B cell (primary cell): ENCODE data around the gene RNF130. TPM values are rescaled to one million over a fixed set of nuclear protein-coding genes. Genes with fewer than 3 reads are reported as not detected.

Source experiments
- ATAC-seq: fragments of 200-7000 bp; cut with Tn5 transposase; one replicate; pipeline ENCODE4 v1.10.0; 2021; ENCODE audit warnings: low read depth, mild to moderate bottlenecking, moderate number of reproducible peaks, moderate library complexity
- CTCF ChIA-PET: fragments of 350-600 bp; sonication (Branson Sonifier 250); formaldehyde crosslinking; loops from one replicate; lab custom pipeline; 2021; ENCODE audit warnings: antibody characterized with exemption, inconsistent platforms; lab: Charles Lee
- POLR2A ChIA-PET: fragments of 350-600 bp; sonication (Branson Sonifier 250); formaldehyde crosslinking; loops from one replicate; lab custom pipeline; 2021; ENCODE audit warnings: antibody characterized with exemption; lab: Charles Lee
- DNase-seq: peaks from one replicate; pipeline ENCODE4 v3.0.0; 2013
- H2AFZ ChIP-seq: 2 replicates; pipeline ENCODE4 v1.6.1; 2012; ENCODE audit warnings: mild to moderate bottlenecking, low read depth, low read length; ENCODE audit not compliant: insufficient read depth, poor library complexity, severe bottlenecking
- H3K27ac ChIP-seq, 2 donors: 1 replicate in 1 of 2; 2 replicates in 1 of 2; pipeline ENCODE4 v1.5.1; 2012 to 2013; ENCODE audit warnings: low read length in 2 of 2, mild to moderate bottlenecking in 2 of 2, moderate library complexity in 1 of 2
- H3K27me3 ChIP-seq, 4 experiments: fragments of 200-600 bp in 1 of 4; sonication (generic) in 1 of 4; replicated peaks in 1 of 4; 1 replicate in 2 of 4; 2 replicates in 2 of 4; pipeline versions ENCODE4 v1.6.1 to v1.7.0; 2013 to 2016; ENCODE audit warnings: low read length in 3 of 4, mild to moderate bottlenecking in 2 of 4, mixed read lengths in 1 of 4, moderate library complexity in 1 of 4; ENCODE audit not compliant: insufficient read depth in 4 of 4, control insufficient read depth in 3 of 4; ENCODE audit errors: control extremely low read depth in 1 of 4
- H3K36me3 ChIP-seq, 2 experiments: replicated peaks in 1 of 2; 1 replicate in 1 of 2; 2 replicates in 1 of 2; pipeline versions ENCODE4 v1.6.1 to v1.7.1; 2013; ENCODE audit warnings: low read length in 1 of 2; ENCODE audit not compliant: insufficient read depth in 2 of 2, control insufficient read depth in 1 of 2; ENCODE audit errors: control extremely low read depth in 1 of 2, extremely low read depth in 1 of 2
- H3K4me1 ChIP-seq, 2 donors: fragments of 200-600 bp in 1 of 2; sonication (generic) in 1 of 2; 1 replicate in 1 of 2; 2 replicates in 1 of 2; pipeline versions ENCODE4 v1.5.1 to v1.6.1; 2013 to 2017; ENCODE audit warnings: low read length in 2 of 2; ENCODE audit not compliant: control insufficient read depth in 2 of 2, insufficient read depth in 2 of 2
- H3K4me2 ChIP-seq: replicated peaks from 2 replicates; pipeline ENCODE3; 2012; ENCODE audit warnings: mild to moderate bottlenecking, low read depth, low read length; ENCODE audit not compliant: poor library complexity, severe bottlenecking
- H3K4me3 ChIP-seq, 5 experiments: fragments of 200-600 bp in 1 of 5; sonication (generic) in 1 of 5; 1 replicate in 3 of 5; 2 replicates in 2 of 5; pipeline versions ENCODE4 v1.5.1 to v1.7.0; 2011 to 2016; ENCODE audit warnings: low read length in 4 of 5, mild to moderate bottlenecking in 4 of 5, low read depth in 2 of 5, control low read depth in 1 of 5, moderate library complexity in 1 of 5; ENCODE audit not compliant: insufficient read depth in 1 of 5; ENCODE audit errors: control extremely low read depth in 1 of 5, extremely low read depth in 1 of 5
- H3K79me2 ChIP-seq: fragments of 200-600 bp; sonication (generic); one replicate; pipeline ENCODE4 v1.6.0; 2016; ENCODE audit warnings: low read length; ENCODE audit not compliant: control insufficient read depth, insufficient read depth
- H3K9ac ChIP-seq: fragments of 200-600 bp; sonication (generic); 2 replicates; pipeline ENCODE4 v1.6.1; 2017; ENCODE audit warnings: mild to moderate bottlenecking, low read length, moderate library complexity
- H3K9me3 ChIP-seq, 3 donors: one replicate each; pipeline versions ENCODE4 v1.6.1 to v1.7.1; 2013; ENCODE audit warnings: low read length in 2 of 3; ENCODE audit not compliant: control insufficient read depth in 2 of 3, insufficient read depth in 1 of 3; ENCODE audit errors: control extremely low read depth in 1 of 3
- H4K20me1 ChIP-seq: 2 replicates; pipeline ENCODE4 v1.6.0; 2012; ENCODE audit warnings: mild to moderate bottlenecking, low read length; ENCODE audit not compliant: insufficient read depth, control insufficient read depth, poor library complexity, severe bottlenecking
- H3K27ac Mint-ChIP-seq: one replicate; pipeline ENCODE4 v1.8.0; 2021; ENCODE audit warnings: mixed read lengths
- H3K27me3 Mint-ChIP-seq: one replicate; pipeline ENCODE4 v1.8.0; 2021; ENCODE audit warnings: mixed read lengths
- H3K4me1 Mint-ChIP-seq: one replicate; pipeline ENCODE4 v1.8.0; 2021; ENCODE audit warnings: mixed read lengths
- H3K4me3 Mint-ChIP-seq: one replicate; pipeline ENCODE4 v1.8.0; 2021; ENCODE audit warnings: mixed read lengths
- H3K9me3 Mint-ChIP-seq: one replicate; pipeline ENCODE4 v1.8.0; 2022; ENCODE audit warnings: mixed read lengths; ENCODE audit not compliant: insufficient read depth
- EZH2 ChIP-seq: IDR thresholded peaks from 2 replicates; pipeline ENCODE4 v1.6.1; 2012; ENCODE audit warnings: borderline replicate concordance, low read depth, mild to moderate bottlenecking, moderate library complexity, low read length; ENCODE audit not compliant: insufficient read depth, poor library complexity, severe bottlenecking
- WGBS: methylation state at CpG from one replicate; pipeline ENCODE4 v1.1.5; 2013; ENCODE audit warnings: missing lambda C conversion rate; ENCODE audit not compliant: insufficient coverage; 5-methylcytosine and 5-hydroxymethylcytosine counted together
- intact Hi-C: fragments of 100-400 bp; cut with micrococcal nuclease; formaldehyde crosslinking; loops from one replicate; pipeline ENCODE4 v1.10.0; 2022
- polyA plus RNA-seq: library from polyadenylated mRNA; depleted of rRNA; stranded (reverse); fragments of >200 nt; gene quantifications from 2 replicates; pipeline ENCODE4 v1.2.3, GENCODE V29; 2012
- total RNA-seq, 2 donors: library from RNA; stranded (reverse); fragments of 120-200 nt in 1 of 2; gene quantifications; 1 replicate in 1 of 2; 2 replicates in 1 of 2; pipeline versions ENCODE4 v1.2.3 to v1.2.4, GENCODE V29; 2013 to 2022
- TF ChIP-seq, protein P1 (sequence below): fragments of 200-600 bp; IDR thresholded peaks from one replicate; pipeline ENCODE4 v1.8.0; 2022; ENCODE audit warnings: antibody characterized with exemption, mild to moderate bottlenecking

RNF130 gene
- total and polyA plus RNA-seq, 2 donors (not counting 1 experiment from before 2014, with no cell fraction given), result 18.1 to 25.8 TPM

DNA sequence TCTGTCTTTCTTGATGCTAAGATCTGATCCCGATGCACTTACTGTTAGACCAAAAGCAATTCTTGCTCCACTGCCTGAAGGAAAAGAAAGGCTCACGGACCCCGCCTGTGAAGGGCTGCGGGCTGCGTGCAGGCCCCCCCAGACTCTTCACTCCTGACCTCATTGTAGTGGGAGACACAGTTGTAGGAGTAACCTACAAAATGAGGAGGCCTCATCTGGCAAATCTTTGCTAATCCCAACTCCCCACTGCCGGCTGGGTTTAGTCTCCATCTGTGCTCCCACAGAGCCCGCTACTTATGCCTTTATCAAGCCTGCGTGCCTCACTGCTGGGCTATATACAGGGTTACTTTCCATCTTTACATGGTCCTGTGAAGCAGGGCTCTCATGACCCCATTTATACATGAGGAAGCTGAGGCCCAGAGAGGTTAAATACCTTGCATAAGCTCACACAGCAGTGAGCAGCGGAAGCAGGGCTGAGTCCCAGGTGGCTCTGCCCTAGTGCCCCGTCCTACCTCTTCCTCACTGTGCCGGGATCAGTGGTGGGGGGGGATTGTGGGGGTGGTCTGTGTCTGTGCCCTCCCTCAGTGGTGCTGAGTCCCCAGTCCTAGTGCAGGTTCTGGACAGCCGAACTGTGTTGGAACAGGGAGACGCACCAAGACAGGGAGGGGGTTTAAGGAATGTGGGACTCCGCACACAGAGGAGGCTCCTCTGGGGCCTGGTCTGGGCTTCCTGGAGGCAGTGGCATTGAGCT lies 43.9 kb upstream of the RNF130 start:
- intact Hi-C loops, result no loop called here

GRCh38 chr5:180114304-180115003 lies 42.9 kb upstream of the RNF130 start:
- ATAC-seq (no peak), DNase-seq (no peak)
- Mint-ChIP-seq H3K9me3 (no peaks in the 10 kb centered on the region), H3K4me3 (no peak overlapping the region), H3K27ac (no peak overlapping the region), H3K4me1 (no peaks in the 10 kb centered on the region), H3K27me3 (no peaks in the 10 kb centered on the region)
- WGBS, result 93% methylated on average over 20 of the region's 23 CpGs
- no peaks in the 10 kb centered on the region for H3K9me3 ChIP-seq
- ChIA-PET POLR2A (no interaction called here), CTCF (no interaction called here)
- H4K20me1 ChIP-seq, result no peaks in the 10 kb centered on the region
- TF ChIP-seq, protein P1, sequence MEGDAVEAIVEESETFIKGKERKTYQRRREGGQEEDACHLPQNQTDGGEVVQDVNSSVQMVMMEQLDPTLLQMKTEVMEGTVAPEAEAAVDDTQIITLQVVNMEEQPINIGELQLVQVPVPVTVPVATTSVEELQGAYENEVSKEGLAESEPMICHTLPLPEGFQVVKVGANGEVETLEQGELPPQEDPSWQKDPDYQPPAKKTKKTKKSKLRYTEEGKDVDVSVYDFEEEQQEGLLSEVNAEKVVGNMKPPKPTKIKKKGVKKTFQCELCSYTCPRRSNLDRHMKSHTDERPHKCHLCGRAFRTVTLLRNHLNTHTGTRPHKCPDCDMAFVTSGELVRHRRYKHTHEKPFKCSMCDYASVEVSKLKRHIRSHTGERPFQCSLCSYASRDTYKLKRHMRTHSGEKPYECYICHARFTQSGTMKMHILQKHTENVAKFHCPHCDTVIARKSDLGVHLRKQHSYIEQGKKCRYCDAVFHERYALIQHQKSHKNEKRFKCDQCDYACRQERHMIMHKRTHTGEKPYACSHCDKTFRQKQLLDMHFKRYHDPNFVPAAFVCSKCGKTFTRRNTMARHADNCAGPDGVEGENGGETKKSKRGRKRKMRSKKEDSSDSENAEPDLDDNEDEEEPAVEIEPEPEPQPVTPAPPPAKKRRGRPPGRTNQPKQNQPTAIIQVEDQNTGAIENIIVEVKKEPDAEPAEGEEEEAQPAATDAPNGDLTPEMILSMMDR, result no peak
- TF ChIP-seq EZH2, result no peak
- H3K79me2 ChIP-seq, result no peaks in the 10 kb centered on the region
- no peaks in the 10 kb centered on the region for H3K4me1 ChIP-seq
- intact Hi-C loops, result no loop called here
- H3K9ac ChIP-seq, result no peak overlapping the region
- H3K27me3 ChIP-seq, result no peaks in the 10 kb centered on the region
- no peak overlapping the region for H3K4me3 ChIP-seq
- no peaks in the 10 kb centered on the region for H3K36me3 ChIP-seq
- no peak overlapping the region for H3K27ac ChIP-seq
- H3K4me2 ChIP-seq, result no peak overlapping the region
- H2AFZ ChIP-seq, result no peak overlapping the region

More for the DNA sequence above, 43.9 kb upstream of the RNF130 start:
- no peaks in the 10 kb centered on the region for H3K4me1 Mint-ChIP-seq
- H3K4me2 ChIP-seq, result no peak overlapping the region
- TF ChIP-seq, protein P1, result no peak
- no peaks in the 10 kb centered on the region for H3K27me3 Mint-ChIP-seq
- DNase-seq, result no peak
- no peak overlapping the region for H3K4me3 ChIP-seq
- no peaks in the 10 kb centered on the region for H3K36me3 ChIP-seq
- WGBS, result 96% methylated on average over 11 of the region's 14 CpGs
- H3K9me3 ChIP-seq, result no peaks in the 10 kb centered on the region
- H3K27me3 ChIP-seq, result no peaks in the 10 kb centered on the region
- no peak overlapping the region for H3K9ac ChIP-seq
- ATAC-seq, result no peak
- no peaks in the 10 kb centered on the region for H4K20me1 ChIP-seq
- H3K27ac ChIP-seq, result no peak overlapping the region
- H3K4me3 Mint-ChIP-seq, result no peak overlapping the region
- no peak overlapping the region for H2AFZ ChIP-seq
- H3K27ac Mint-ChIP-seq, result no peak overlapping the region
- ChIA-PET CTCF (no interaction called here), POLR2A (no interaction called here)
- no peaks in the 10 kb centered on the region for H3K79me2 ChIP-seq
- no peaks in the 10 kb centered on the region for H3K9me3 Mint-ChIP-seq
- H3K4me1 ChIP-seq, result no peaks in the 10 kb centered on the region
